Peyer's patch (tissue), 4 donors: Measurements from ENCODE around the gene GALK2. TPM values are rescaled to one million over a fixed set of nuclear protein-coding genes. Genes with fewer than 3 reads are reported as not detected.

Source experiments
- DNase-seq, 3 donors: peaks; one replicate each; pipeline ENCODE4 v3.0.0-alpha.2; 2017 to 2019
- H3K27ac ChIP-seq, 4 donors: fragments of 200-600 bp; sonication (generic); one replicate each; pipeline ENCODE4 v1.5.1; 2016 to 2019
- H3K27me3 ChIP-seq, 2 donors: fragments of 200-600 bp; sonication (generic); one replicate each; pipeline ENCODE4 v1.5.1; 2019
- H3K36me3 ChIP-seq, 3 donors: fragments of 200-600 bp; sonication (generic); one replicate each; pipeline ENCODE4 v1.5.1; 2016 to 2019
- H3K4me1 ChIP-seq, 4 donors: fragments of 200-600 bp; sonication (generic); one replicate each; pipeline ENCODE4 v1.5.1; 2016 to 2019
- H3K4me3 ChIP-seq, 4 donors: fragments of 200-600 bp; sonication (generic); 1 replicate in 3 of 4; 2 replicates in 1 of 4; pipeline ENCODE4 v1.5.1; 2016 to 2019; ENCODE audit warnings: mild to moderate bottlenecking in 1 of 4
- H3K9me3 ChIP-seq, 4 donors: fragments of 200-600 bp; sonication (generic); one replicate each; pipeline ENCODE4 v1.5.1; 2016 to 2019; ENCODE audit warnings: mild to moderate bottlenecking in 1 of 4
- POLR2A ChIP-seq, 2 donors: fragments of 450-650 bp; IDR thresholded peaks; one replicate each; pipeline ENCODE4 v1.5.1; 2017; ENCODE audit warnings: antibody characterized with exemption in 2 of 2, mild to moderate bottlenecking in 2 of 2, moderate library complexity in 2 of 2
- total RNA-seq, 4 donors: library from RNA; depleted of rRNA; stranded (reverse); fragments of >200 nt; gene quantifications; one replicate each; pipeline ENCODE4 v1.1.0, GENCODE V29; 2016
- TF ChIP-seq, protein P1 (sequence below), 6 experiments: fragments of 450-650 bp in 4 of 6; fragments of 200-600 bp in 2 of 6; sonication (generic) in 1 of 6; IDR thresholded peaks; one replicate each; pipeline ENCODE4 v1.5.1; 2017 to 2019; ENCODE audit warnings: antibody characterized with exemption in 6 of 6, mild to moderate bottlenecking in 3 of 6, moderate library complexity in 1 of 6

GALK2 gene
- total RNA-seq, 4 donors from 2014 or later = 33.4 to 61.9 (median 44.3) TPM

DNA sequence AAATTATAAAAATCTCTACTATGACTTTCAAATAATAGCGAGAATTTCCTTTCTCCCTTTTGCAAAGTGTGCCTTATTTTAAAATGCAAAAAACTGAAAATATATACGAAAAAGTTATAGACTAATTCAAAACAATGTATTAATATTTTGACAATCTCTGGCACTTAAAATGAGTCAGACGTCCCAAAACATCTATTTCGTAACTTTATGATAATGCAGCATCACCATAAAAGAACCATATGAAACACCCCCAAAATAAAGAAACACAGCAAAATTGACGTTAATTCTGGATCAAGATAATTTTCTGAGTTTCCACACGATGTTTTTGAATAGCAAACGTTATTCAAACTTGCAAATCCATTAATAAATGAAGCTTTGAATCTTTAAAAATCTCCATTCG is 15.7 kb upstream of the GALK2 start:
- Histone ChIP-seq H3K27ac (peak overlapping the region in 2 of 4 donors; percentile 85 to 89), H3K4me3 (peak overlapping the region; percentile 83 to 93 (median 88)), H3K36me3 (no peaks in the 10 kb centered on the region), H3K4me1 (peaks cover 0 to 32% (median 0%) of the 10 kb centered on the region in 4 donors), H3K27me3 (no peaks in the 10 kb centered on the region), H3K9me3 (no peaks in the 10 kb centered on the region)
- DNase-seq = no peak
- TF ChIP-seq, protein P1, sequence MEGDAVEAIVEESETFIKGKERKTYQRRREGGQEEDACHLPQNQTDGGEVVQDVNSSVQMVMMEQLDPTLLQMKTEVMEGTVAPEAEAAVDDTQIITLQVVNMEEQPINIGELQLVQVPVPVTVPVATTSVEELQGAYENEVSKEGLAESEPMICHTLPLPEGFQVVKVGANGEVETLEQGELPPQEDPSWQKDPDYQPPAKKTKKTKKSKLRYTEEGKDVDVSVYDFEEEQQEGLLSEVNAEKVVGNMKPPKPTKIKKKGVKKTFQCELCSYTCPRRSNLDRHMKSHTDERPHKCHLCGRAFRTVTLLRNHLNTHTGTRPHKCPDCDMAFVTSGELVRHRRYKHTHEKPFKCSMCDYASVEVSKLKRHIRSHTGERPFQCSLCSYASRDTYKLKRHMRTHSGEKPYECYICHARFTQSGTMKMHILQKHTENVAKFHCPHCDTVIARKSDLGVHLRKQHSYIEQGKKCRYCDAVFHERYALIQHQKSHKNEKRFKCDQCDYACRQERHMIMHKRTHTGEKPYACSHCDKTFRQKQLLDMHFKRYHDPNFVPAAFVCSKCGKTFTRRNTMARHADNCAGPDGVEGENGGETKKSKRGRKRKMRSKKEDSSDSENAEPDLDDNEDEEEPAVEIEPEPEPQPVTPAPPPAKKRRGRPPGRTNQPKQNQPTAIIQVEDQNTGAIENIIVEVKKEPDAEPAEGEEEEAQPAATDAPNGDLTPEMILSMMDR (IDR thresholded peaks at IDR 0.05) = no peak
- no peak for TF ChIP-seq POLR2A (IDR thresholded peaks at IDR 0.05)

GRCh38 chr15:49154799-49155109 is 15.3 kb upstream of the GALK2 start:
- Histone ChIP-seq H3K36me3 (no peaks in the 10 kb centered on the region), H3K27me3 (no peaks in the 10 kb centered on the region), H3K4me1 (peaks cover 0 to 32% (median 0%) of the 10 kb centered on the region in 4 donors), H3K27ac (peak overlapping the region; percentile 82 to 89 (median 86)), H3K4me3 (peak overlapping the region; percentile 83 to 93 (median 88)), H3K9me3 (no peaks in the 10 kb centered on the region)
- DNase-seq = no peak
- TF ChIP-seq, protein P1 (IDR thresholded peaks at IDR 0.05) = no peak
- no peak for TF ChIP-seq POLR2A (IDR thresholded peaks at IDR 0.05)

GRCh38 chr15:49155110-49155833 is 14.8 kb upstream of the GALK2 start, which contains the start of gene COPS2:
TSS of gene COPS2 (minus strand) at chr15:49155599. CDS start at chr15:49155578, 21 bp downstream.
- Histone ChIP-seq H3K36me3 (no peaks in the 10 kb centered on the region), H3K27me3 (no peaks in the 10 kb centered on the region), H3K4me1 (peaks cover 0 to 32% (median 0%) of the 10 kb centered on the region in 4 donors), H3K27ac (peak within 1 kb of the TSS; percentile 82 to 89 (median 86)), H3K9me3 (no peaks in the 10 kb centered on the region), H3K4me3 (peak within 1 kb of the TSS; percentile 83 to 93 (median 88))
- TF ChIP-seq, protein P1 (IDR thresholded peaks at IDR 0.05) = peak in 1 of 6 experiments; percentile 2
- TF ChIP-seq POLR2A (IDR thresholded peaks at IDR 0.05) = peak in 1 of 2 donors; percentile 65
- DNase-seq = peak; percentile 90 to 97 (median 91)

GRCh38 chr15:49155834-49156627 is 14.0 kb upstream of the GALK2 start:
- Histone ChIP-seq H3K4me1 (peaks cover 0 to 32% (median 0%) of the 10 kb centered on the region in 4 donors), H3K36me3 (no peaks in the 10 kb centered on the region), H3K27ac (peak overlapping the region; percentile 76 to 89 (median 84)), H3K4me3 (peak overlapping the region; percentile 83 to 93 (median 88)), H3K9me3 (no peaks in the 10 kb centered on the region), H3K27me3 (no peaks in the 10 kb centered on the region)
- no peak for DNase-seq
- no peak for TF ChIP-seq POLR2A (IDR thresholded peaks at IDR 0.05)

- DNase-seq = no peak
- Histone ChIP-seq H3K36me3 (peaks cover 0 to 14% (median 0%) of the 10 kb centered on the region in 3 donors), H3K9me3 (no peaks in the 10 kb centered on the region), H3K27me3 (no peaks in the 10 kb centered on the region), H3K4me1 (no peaks in the 10 kb centered on the region), H3K4me3 (no peak overlapping the region), H3K27ac (no peak overlapping the region)
- TF ChIP-seq POLR2A (IDR thresholded peaks at IDR 0.05) = no peak
- TF ChIP-seq, protein P1 (IDR thresholded peaks at IDR 0.05) = no peak
Observed at GRCh38 chr15:49163678-49164077, 6.4 kb upstream of the GALK2 start.

DNA sequence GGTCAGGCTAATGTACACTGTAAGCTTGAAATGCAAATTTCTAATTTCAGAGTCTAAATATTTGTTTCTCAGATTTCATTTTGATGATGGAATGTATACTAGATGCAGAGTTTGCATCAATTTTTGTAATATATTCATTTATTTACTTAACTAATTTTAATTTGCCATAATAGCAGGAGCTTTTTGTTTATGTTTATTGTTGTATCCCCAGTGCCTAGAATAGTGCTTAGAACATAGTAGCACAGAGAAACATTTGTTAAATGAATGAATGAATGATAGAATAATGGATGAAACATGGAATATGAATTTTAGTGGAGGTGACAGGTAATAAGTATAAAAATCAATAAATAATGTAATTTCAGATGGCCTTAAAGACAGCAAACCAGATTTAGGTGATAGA is 5.2 kb upstream of the GALK2 start:
- TF ChIP-seq, protein P1 (IDR thresholded peaks at IDR 0.05) = no peak
- no peak for TF ChIP-seq POLR2A (IDR thresholded peaks at IDR 0.05)
- no peak overlapping the region for H3K27ac ChIP-seq
- DNase-seq = no peak
- H3K9me3 ChIP-seq = no peaks in the 10 kb centered on the region
- peaks cover 0 to 14% (median 0%) of the 10 kb centered on the region in 3 donors for H3K36me3 ChIP-seq
- H3K4me3 ChIP-seq = no peak overlapping the region
- peaks cover 0 to 6% (median 0%) of the 10 kb centered on the region in 4 donors for H3K4me1 ChIP-seq
- no peaks in the 10 kb centered on the region for H3K27me3 ChIP-seq
